Stimulated activated CD8-positive, alpha-beta memory T cell treated with anti-CD3 and anti-CD28 coated beads, Interleukin-12 subunit alpha, Interleukin-12 subunit beta, amount 100 ng/mL, for 24 hours (primary cell): Measurements from ENCODE around the gene SRCIN1.
"Not testable (repeated sequence)": the region's sequence is repeated elsewhere in the genome, so short reads cannot be mapped to it uniquely, and the experiment has no call there.

Experiments used
- DNase-seq: peaks from one replicate; pipeline ENCODE4 v3.0.0-alpha.2; 2020; ENCODE audit errors: extremely low read depth

Gene SRCIN1

DNA sequence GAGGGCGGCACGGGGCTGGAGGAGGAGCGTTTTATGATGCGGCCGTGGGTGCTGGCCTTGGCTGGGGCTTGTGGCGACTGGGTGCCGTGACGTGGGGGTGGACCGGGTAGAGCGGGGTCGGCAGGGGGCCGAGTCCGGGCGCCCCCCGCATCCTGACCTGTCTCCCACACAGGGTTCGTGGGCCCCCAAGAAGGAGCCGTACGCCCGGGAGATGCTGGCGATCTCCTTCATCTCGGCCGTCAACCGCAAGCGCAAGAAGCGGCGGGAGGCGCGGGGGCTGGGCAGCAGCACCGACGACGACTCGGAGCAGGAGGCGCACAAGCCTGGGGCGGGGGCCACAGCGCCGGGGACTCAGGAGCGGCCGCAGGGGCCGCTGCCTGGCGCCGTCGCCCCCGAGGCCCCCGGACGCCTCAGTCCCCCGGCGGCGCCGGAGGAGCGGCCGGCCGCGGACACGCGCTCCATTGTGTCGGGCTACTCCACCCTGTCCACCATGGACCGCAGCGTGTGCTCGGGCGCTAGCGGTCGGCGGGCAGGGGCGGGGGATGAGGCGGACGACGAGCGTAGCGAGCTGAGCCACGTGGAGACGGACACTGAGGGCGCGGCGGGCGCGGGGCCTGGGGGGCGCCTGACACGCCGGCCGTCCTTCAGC, 95.9 kb downstream of the SRCIN1 start:
- DNase-seq: no peak

DNA sequence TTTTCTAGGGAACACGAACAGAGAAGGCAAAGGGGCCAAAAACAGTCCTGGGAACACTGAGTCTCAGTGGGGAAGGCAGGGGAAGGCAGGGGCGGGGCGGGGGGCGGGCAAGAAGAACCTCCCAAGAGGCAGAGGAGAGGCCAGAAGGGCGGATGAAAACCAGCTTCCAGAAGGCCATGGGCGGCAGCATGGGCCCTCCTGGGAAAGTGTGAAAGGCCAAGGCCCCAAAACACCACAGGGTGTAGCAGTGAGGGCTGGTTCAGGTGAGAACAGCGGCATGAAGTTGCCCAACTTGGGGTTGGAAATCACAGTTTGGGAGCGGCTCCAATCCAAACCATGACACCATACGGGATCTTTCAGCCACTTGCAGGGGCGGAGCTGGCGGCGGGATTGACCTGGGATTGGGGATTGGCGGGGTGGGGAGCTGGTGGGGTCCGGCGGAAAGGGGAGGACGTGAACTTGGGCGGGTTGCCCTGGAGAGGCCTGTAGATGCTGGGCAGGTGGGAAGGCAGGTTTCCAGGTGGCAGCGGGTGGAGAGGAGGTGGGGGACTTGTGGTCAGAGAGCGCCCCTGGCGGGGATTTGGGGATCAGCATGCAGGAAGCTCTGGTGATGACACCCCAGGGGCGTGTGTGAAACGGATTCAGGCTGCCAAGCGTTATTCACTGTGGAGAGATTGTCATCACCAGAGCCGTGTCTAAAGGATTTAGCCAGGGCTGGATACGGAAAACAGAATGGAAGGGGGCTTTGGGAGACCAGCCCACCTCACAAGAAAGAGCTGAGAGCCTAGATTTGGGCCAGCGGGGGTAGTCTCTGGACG, 96.6 kb downstream of the SRCIN1 start:
- DNase-seq: peak; percentile 33

DNA sequence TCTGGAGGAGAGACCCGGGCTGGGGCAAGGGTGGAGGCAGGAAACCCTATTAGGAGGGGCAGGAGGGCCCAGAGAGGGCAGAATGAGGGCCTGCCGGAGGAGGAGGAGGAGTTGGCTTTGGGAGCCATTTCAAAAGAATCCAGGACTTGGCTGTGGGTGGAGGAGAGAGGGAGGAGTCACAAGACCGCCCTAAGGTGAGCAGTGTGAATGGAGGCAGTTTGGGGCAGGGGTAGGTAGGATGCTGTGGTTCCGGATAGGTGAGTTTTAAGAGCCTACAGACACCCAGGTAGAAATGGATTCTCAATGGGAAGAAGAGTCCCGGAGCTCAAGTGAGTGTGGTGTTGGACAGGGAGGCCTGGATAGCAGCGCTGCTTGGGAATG, 97.2 kb downstream of the SRCIN1 start:
- DNase-seq: no peak

DNA sequence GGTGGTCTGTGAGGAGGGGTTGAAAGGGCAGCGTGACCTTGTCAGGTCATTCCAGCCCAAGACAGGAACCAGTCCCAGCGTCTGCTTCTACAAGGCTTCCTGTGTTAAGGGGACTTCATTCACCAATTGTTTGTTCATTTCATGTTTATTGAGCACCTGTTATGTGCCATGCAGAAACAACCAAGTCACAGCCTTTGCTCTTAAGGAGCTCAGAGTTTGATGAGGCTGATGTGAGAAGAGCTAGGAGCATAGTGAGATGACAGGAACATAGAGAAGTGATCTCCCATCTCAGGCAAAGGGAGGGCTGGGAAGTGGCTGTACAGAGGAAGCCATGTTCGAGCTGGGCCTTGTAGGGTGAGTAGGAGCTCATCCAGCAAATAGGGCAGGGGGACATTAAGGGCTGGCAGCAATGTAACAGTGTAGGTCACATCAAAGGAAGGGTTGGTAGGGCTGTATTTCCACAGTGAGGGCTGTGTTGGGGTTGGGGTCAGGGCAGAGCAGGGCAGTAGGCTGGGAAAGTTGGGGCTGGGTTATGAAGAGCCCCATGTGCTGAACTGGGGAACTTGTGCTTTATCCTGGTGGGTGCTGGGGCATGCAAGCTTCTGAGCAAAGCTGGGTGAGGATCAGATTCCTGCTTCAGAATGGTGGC, 97.7 kb downstream of the SRCIN1 start:
- no peak for DNase-seq

DNA sequence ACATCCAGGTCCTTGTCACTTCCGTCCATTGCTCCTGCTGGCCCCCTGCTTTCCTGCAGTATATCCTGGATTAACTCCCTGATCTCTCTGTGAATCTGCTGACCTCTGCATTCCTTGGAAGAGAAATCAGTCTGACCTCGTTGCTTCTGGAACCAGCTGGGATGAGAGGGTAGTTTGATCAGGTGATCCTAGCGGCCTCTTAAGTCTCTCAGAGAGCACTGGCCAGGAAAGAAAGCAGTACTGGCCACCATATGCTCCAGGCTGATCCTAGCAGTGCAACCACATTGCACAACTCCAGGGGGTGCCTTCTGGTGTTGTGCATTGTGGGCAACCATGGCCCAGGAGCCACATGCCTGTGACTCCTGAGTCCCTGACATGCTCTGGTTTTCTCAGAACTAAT, 98.3 kb downstream of the SRCIN1 start:
- no peak for DNase-seq

DNA sequence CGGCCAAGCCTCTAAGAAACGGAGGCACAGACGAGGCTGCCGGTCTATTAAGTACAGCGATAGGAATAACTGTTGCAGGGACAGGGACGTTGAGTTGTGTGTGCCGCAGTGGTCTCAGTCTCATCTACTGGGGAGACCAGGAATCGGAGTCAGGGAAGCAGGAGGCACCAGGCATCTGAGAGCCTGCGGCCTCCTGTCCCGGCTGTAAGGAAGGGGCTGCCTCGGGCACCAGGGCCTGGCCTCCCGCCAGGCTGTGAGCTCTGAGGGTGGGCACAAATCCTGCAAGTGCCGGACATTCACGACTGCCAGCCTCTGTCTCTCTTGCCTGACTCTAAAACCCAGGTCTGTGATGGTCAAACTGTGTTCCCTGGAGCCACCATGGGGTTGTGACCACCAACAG, 101.5 kb downstream of the SRCIN1 start:
- no peak for DNase-seq

DNA sequence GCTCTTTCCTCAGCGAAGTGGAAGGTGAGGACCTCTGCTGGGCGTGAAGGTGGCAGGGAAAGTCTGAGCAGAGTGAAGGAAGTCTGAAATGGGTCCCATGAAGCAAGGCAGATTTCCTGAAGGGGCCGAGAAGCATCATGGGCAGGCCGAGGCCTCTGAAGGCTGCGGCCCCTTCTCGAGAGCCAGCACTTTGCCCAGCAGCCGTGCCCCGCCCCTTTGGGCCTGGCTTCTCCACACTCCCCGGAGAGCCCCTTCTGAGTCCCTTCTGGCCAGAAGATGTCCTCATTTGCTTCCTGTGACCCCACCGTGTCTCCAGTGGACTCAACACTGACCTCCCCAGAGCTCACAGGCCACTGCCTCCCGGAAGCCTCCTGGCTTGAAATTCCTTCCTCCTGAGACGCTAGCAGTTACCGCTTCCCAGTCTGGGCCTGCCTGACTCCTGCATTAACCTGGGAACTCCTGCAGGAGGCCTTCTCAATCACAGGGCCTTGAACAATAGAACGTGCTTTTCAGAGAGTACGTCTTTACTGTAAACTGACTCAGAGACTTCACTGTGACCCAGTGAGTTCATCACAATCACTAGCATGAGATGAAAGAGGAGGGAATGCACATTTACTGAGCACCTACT, 102.4 kb downstream of the SRCIN1 start:
- not testable (repeated sequence) for DNase-seq

DNA sequence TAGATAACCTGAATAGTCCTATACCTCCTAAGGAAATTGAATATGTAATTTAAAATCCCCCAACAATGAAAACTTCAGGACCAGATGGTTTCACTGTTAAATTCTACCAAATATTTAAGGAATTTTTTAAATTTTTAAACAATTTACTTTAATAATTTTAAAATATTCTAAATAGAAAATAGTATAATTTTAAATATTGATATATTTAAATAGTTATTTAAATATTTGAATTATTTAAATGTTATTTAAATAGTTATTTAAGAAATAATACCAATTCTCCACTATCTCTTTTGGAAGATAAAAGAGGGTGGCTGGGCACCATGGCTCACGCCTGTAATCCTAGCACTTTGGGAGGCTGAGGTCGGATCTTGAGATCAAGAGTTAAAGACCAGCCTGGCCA, 104.0 kb downstream of the SRCIN1 start:
- not testable (repeated sequence) for DNase-seq

DNA sequence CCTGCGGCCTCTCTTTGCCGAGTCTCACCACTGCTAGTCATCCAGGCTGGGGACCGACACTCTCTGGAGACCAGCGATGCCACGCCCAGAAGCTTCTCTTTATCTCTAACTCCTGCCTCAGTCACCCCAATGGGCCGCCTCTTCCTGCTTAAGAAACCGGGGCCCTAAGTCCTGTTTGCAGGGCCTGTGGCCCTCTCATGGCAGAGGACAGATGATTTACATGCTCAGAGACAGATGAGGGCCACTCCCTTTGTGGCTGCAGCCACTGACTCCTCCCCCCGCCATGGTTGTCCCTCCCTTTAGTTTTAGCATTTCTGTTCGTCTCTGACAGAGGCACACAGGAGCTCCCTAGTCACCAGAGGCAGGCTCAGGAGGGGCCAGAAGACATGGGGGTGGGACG, 106.5 kb downstream of the SRCIN1 start:
- not testable (repeated sequence) for DNase-seq

DNA sequence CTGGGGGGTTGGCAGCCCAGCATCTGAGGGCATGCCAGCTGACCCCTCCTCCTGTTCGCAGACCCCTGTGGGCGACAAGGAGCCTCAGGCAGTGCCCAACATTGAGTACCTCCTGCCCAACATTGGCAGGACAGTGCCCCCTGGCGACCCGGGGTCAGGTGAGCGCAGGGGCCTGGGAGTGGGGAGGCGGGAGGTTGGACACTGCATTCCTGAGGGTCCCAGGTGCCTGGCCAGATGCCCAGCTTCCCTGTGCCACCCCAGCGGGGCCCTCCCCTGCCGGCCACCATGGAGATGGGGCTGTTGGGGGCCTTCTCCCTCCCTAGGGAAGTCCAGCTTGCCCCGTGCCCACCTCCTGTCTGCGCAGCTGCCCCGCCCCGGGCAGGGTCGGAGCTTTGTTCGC, 107.4 kb downstream of the SRCIN1 start:
- DNase-seq: no peak

DNA sequence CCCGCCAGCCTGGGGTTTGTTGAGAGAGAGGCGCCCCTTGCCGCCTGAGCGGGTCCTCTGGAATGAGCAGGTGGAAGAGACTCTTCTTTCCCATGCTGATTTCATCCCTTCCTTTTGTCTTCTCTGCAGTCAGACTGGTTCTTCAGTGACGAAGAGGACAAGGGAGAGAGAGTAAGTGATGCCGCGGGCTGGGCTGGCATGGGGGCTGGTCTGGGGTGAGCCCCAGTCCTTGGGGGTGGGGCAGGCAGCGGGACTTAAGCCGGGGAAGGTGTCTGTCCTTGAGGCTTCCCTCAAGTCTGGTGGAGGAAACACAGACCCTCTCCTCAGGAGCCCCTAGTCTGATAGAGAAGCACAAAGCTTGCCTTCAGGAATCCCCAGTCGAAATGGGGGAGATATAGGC, 108.1 kb downstream of the SRCIN1 start:
- not testable (repeated sequence) for DNase-seq

DNA sequence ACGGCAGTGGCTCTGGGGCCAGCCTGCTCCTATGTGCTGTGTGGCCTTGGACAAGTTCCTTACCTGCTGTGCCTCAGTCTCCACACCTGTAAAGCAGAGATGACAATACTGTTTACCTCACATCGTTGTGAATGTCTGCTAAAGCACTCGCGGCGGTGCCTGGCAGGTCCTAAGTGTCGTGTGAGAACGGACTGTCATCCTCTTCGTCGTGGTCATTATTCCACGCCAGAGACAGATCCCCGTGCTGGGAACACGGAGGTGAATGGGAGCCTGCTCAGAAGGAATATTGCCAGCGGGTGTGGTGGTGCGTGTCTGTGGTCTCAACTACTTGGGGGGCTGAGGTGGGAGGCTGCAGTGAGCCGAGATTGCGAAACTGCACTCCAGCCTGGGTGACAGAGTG, 111.6 kb downstream of the SRCIN1 start:
- DNase-seq: not testable (repeated sequence)

DNA sequence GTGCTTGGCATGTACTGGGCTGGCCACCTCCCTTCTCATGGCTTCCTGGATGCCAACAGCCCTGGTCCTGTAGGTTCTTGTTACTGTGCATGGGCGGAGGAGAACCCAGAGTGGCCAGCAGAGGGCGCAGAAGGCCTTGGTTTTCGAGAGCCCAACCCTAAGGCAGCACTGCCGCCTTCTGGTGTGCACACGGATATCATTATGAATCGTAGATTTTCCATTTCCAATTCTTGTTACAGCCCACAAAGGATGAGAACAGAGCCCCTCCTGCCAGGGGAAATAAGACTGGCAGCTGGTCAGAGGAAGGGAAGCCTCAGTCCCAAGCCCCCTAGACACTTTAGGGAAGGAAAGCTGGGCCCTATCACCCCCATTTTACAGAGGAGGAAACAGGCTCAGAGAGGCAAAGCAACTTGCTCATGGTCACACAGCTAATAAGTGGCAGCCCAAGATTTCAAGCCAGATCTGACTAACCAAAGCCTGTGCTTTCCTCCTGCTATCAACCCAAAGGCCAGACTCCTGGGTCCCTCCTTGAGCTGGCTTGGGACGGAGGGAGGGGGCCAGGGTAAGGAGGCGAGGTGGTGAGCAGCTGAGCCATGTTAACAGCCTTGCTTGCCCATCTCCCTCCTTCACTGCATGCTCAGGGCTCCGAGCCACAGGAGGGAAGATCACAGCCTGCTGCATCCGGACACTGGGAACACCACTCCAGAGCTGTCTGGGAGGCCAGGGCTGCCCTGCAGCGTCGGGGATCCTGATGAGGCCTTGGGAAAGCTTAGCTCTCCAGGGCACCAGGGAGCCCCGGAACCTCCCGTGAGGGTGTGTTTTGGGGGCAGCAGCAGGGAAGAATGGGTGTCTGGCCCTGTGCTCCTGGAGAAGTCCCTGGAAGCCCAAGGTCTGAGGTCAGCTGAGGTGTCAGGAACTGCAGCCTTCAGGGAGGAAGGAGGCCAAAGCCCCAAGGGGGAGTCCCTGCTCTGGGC, 113.4 kb downstream of the SRCIN1 start:
- peak; percentile 75 for DNase-seq

DNA sequence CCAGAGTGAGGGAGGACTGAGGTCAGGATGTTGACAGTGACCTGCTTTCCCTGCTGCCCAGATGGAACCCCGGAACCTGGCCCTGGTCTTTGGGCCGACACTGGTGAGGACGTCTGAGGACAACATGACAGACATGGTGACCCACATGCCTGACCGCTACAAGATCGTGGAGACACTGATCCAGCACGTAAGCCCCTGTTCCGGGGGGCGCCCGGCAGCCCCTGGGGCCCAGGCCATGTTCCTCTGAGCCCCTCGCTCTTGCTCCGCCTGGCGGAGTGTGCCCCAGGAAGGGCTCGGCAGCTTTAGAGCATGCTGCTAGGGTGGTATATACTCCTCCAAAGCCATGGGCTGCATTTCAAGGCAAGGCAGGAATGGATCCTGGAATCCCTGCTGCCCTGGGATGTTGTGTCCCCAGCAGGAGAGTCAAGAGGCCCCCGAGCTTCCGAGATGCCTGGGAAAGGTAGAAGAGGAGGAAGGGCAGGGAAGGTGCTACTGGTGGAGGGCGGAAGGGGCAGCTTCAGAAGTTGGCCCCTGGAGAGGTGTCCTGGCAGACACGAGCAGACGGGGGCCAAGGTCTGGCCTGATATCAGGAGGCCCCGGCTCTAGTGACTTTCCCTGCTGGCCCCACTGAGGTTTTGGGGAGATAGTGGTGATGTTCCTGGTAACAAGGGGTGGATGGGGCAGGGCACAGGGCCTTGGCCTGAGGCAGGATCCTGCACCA, 114.2 kb downstream of the SRCIN1 start:
- not testable (repeated sequence) for DNase-seq

DNA sequence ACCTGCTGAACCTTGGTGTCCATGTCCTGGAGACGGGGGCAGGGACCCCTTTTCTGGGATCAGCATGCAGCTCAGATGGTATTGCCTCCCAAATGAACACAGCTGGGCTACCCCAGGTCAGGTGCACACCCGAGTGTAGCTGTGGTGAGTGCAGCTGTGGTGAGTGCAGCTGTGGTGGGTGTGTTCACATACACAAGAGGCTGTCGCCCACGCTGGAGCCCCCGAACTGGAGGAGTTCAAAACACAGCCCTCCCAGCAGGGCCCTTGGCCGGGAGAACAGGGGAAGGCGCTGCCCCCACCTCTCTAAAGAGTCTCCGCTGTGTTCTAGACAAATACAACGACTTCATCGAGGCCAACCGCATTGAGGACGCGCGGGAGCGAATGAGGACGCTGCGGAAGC, 116.0 kb downstream of the SRCIN1 start:
- DNase-seq: not testable (repeated sequence)

DNA sequence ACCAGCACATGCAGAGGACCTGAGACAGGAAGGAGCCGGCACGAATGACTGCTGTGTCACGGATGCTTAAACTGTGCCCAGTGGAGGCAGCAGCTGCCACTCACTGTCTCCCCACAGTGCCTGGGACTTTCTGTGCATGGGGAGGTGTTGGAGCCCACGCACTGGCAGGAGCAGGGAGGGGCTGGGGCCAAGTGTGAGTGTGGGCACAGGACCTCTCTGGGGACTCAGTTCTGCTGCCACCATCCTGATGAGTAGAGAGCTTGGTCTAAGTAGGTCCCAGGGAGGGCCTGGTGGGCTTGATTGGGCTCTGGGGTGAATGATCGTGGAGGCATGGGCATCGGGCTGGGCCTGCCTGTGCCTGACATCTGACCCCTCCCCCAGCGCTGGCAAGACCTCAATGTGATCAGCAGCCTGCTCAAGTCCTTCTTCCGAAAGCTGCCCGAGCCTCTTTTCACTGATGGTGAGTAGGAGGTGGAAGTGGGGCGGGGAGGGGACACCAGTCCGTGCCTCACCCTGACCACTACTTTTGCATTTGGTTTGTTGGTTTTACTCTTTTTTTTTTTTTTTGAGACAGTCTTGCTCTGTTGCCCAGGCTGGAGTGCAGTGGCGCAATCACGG, 120.0 kb downstream of the SRCIN1 start:
- not testable (repeated sequence) for DNase-seq

DNA sequence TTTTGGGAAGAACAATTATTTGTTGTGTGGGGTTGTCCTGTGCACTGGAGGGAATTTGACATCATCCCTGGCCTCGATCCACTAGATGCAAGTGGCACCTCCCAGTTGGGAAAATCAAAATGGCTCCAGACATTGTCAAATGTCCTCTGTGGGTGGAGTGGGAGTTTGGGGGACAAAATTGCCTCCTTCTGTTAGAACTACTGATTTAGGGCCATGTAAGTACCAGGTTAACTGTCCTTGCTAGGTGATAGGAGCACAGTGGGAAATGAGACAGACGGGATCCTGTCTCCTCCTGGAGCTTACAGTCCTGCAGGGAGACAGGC, 120.6 kb downstream of the SRCIN1 start:
- no peak for DNase-seq

DNA sequence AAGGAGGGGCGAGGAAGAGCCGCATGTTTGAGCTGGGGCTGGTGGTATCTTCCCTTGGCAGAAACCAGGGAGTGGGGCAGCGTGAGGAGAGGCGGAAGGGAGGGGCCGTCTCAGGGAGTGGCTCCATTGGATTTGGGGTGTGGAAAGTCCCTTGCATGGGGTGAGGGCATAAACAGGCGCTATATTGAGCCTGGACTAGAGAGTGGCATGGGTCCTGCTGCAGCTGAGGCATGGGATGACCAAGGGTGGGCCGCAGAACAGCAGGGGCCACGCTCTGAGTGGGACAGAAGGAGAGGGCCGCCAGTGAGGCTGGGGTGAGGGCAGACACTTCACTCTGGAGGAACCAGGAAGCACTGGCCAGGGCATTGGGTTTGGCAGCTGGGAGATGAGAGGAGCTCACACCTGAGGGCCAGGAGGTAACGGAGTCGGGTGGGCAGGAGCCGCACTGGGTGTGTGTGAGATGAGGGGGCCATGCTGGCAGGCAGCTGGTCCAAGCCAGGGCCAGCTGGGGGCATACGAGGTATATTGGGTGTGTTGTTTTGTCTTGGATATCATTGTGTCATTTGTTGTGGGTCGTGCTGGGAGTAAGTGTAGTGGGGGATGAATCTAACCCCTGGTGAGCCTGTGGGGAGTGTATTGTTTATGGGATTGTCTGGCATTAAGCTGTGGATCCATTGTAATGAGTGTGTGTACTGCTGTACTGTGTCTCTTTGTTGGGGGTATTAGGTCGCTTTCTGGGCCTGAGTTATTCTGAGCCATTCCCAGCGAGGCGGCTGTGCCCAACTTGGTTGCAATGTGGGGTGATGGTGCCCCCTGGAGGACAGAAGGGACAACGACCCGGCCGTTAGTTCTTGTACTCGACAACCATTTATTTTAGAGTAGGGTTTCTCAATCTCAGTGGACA, 121.3 kb downstream of the SRCIN1 start:
- peak; percentile 20 for DNase-seq

DNA sequence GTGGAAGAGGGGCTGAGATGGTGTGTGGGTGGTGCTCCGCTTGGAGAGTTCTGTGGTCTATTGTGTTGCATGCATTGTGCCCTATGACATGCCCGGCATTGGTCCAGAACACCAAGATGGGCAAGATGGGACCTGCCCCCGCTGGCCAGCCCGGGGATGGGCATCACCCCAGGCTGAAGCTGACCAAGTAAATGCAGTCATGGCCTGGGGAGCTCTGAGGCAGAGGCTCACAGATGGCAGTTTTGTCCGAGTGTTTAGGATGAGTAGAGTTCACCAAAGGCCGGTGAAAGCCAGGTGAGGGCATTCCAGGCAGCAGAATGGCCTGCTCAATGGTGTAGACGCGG, 123.1 kb downstream of the SRCIN1 start:
- not testable (repeated sequence) for DNase-seq
